NCI-H2107 (cell line): ENCODE data around the gene NEK10.

Experiments used
- DNase-seq: peaks from one replicate; lab custom pipeline; 2025; lab: John Stamatoyannopoulos, UW

The NEK10 gene

GRCh38 chr3:27060336-27060735, 308.8 kb downstream of the NEK10 start:
- no peak for DNase-seq
